ENCODE results near the gene SMCO2. TPM values are rescaled to one million over a fixed set of nuclear protein-coding genes. Genes with fewer than 3 reads are reported as not detected.
A peak's percentile ranks its signal among the peaks of the same experiment; 100 is the strongest.

SMCO2 gene
- total RNA-seq, 1 donor from 2014 or later, result not detected

GRCh38 chr12:27499377-27499776 is 52.8 kb downstream of the SMCO2 start:
- no peak for DNase-seq (ENCODE audit: low spot score in 2 of 2)
- Histone ChIP-seq H3K4me1 (peaks cover 0 to 2% of the 10 kb centered on the region in 2 donors), H3K9me3 (no peaks in the 10 kb centered on the region), H3K36me3 (no peaks in the 10 kb centered on the region), H3K27ac (no peak overlapping the region), H3K27me3 (no peaks in the 10 kb centered on the region), H3K4me3 (no peak overlapping the region)
- TF ChIP-seq CTCF (IDR thresholded peaks at IDR 0.05), result no peak
- intact Hi-C loops (cut with DNase I), result no loop called here

GRCh38 chr12:27500546-27500945 is 54.0 kb downstream of the SMCO2 start:
- intact Hi-C loops (cut with DNase I), result no loop called here
- no peak for DNase-seq (ENCODE audit: low spot score in 2 of 2)
- no peaks in the 10 kb centered on the region for H3K9me3 ChIP-seq
- no peaks in the 10 kb centered on the region for H3K36me3 ChIP-seq
- peaks cover 2 to 7% of the 10 kb centered on the region in 2 donors for H3K4me1 ChIP-seq
- no peak overlapping the region for H3K4me3 ChIP-seq
- no peak overlapping the region for H3K27ac ChIP-seq
- no peaks in the 10 kb centered on the region for H3K27me3 ChIP-seq
- no peak for TF ChIP-seq CTCF (IDR thresholded peaks at IDR 0.05)

GRCh38 chr12:27502021-27502435 is 55.5 kb downstream of the SMCO2 start:
- H3K27ac ChIP-seq, result no peak overlapping the region
- intact Hi-C loops (cut with DNase I), result loop anchor here (1.0 kb wide), 1 partner anchor 8 kb away; no protein-coding TSS in a partner anchor
- no peak for TF ChIP-seq CTCF (IDR thresholded peaks at IDR 0.05)

GRCh38 chr12:27504507-27504906 is 58.0 kb downstream of the SMCO2 start:
- Histone ChIP-seq H3K36me3 (no peaks in the 10 kb centered on the region), H3K9me3 (no peaks in the 10 kb centered on the region), H3K4me1 (peaks cover 4 to 10% of the 10 kb centered on the region in 2 donors), H3K4me3 (no peak overlapping the region), H3K27ac (peak overlapping the region; percentile 63 to 79), H3K27me3 (no peaks in the 10 kb centered on the region)
- intact Hi-C loops (cut with DNase I), result no loop called here
- TF ChIP-seq CTCF (IDR thresholded peaks at IDR 0.05), result no peak
- no peak for DNase-seq (ENCODE audit: low spot score in 2 of 2)

More at GRCh38 chr12:27502021-27502435, 55.5 kb downstream of the SMCO2 start:
- H3K36me3 ChIP-seq, result no peaks in the 10 kb centered on the region
- H3K9me3 ChIP-seq, result no peaks in the 10 kb centered on the region
- DNase-seq (ENCODE audit: low spot score in 2 of 2), result no peak
- H3K27me3 ChIP-seq, result no peaks in the 10 kb centered on the region
- peaks cover 4 to 10% of the 10 kb centered on the region in 2 donors for H3K4me1 ChIP-seq
- H3K4me3 ChIP-seq, result no peak overlapping the region

GRCh38 chr12:27505109-27505508 is 58.6 kb downstream of the SMCO2 start:
- Histone ChIP-seq H3K27me3 (no peaks in the 10 kb centered on the region), H3K4me1 (peaks cover 4 to 10% of the 10 kb centered on the region in 2 donors), H3K27ac (peak overlapping the region; percentile 63 to 79), H3K9me3 (no peaks in the 10 kb centered on the region), H3K4me3 (no peak overlapping the region), H3K36me3 (no peaks in the 10 kb centered on the region)
- no peak for TF ChIP-seq CTCF (IDR thresholded peaks at IDR 0.05)
- intact Hi-C loops (cut with DNase I), result no loop called here
- no peak for DNase-seq (ENCODE audit: low spot score in 2 of 2)

GRCh38 chr12:27505761-27506160 is 59.2 kb downstream of the SMCO2 start:
- no peak overlapping the region for H3K4me3 ChIP-seq
- TF ChIP-seq CTCF (IDR thresholded peaks at IDR 0.05), result no peak
- peak overlapping the region; percentile 63 to 79 for H3K27ac ChIP-seq
- no peaks in the 10 kb centered on the region for H3K27me3 ChIP-seq
- intact Hi-C loops (cut with DNase I), result no loop called here
- peaks cover 4 to 13% of the 10 kb centered on the region in 2 donors for H3K4me1 ChIP-seq
- no peaks in the 10 kb centered on the region for H3K9me3 ChIP-seq
- no peaks in the 10 kb centered on the region for H3K36me3 ChIP-seq
- no peak for DNase-seq (ENCODE audit: low spot score in 2 of 2)
